ENCODE results near the gene HSPBAP1.
"Not testable (repeated sequence)": the region's sequence is repeated elsewhere in the genome, so short reads cannot be mapped to it uniquely, and the experiment has no call there.

GRCh38 chr3:122747295-122747694, 46.3 kb downstream of the HSPBAP1 start:
- TF ChIP-seq CTCF (conservative IDR thresholded peaks at IDR 0.05; ENCODE audit: low read length); EZH2phosphoT487 (IDR thresholded peaks at IDR 0.05; ENCODE audit: borderline replicate concordance): not testable (repeated sequence)
